Progenitor cell of endocrine pancreas (in vitro differentiated cells): ENCODE results near the gene CAPG. TPM values are rescaled to one million over a fixed set of nuclear protein-coding genes. Genes with fewer than 3 reads are reported as not detected.
A peak's percentile ranks its signal among the peaks of the same experiment; 100 is the strongest.
"Not testable (repeated sequence)": the region's sequence is repeated elsewhere in the genome, so short reads cannot be mapped to it uniquely, and the experiment has no call there.

Source experiments
- DNase-seq: peaks from one replicate; pipeline ENCODE4 v3.0.0; 2021; ENCODE audit warnings: low spot score; ENCODE audit not compliant: unreplicated experiment
- H3K27ac Mint-ChIP-seq: 2 replicates; pipeline ENCODE4 v1.8.0; 2021; ENCODE audit warnings: mild to moderate bottlenecking, moderate library complexity, mixed read lengths
- H3K27me3 Mint-ChIP-seq: 2 replicates; pipeline ENCODE4 v1.8.0; 2021; ENCODE audit warnings: mixed read lengths
- H3K36me3 Mint-ChIP-seq: 2 replicates; pipeline ENCODE4 v1.8.0; 2022; ENCODE audit warnings: mixed read lengths; ENCODE audit not compliant: insufficient read depth
- H3K4me1 Mint-ChIP-seq: 2 replicates; pipeline ENCODE4 v1.8.0; 2021; ENCODE audit warnings: low read depth, mixed read lengths
- H3K4me3 Mint-ChIP-seq: 2 replicates; pipeline ENCODE4 v1.8.0; 2021; ENCODE audit warnings: low read depth, mild to moderate bottlenecking, moderate library complexity, mixed read lengths
- H3K9me3 Mint-ChIP-seq: 2 replicates; pipeline ENCODE4 v1.8.0; 2021; ENCODE audit warnings: low read depth, mixed read lengths
- total RNA-seq: library from RNA; stranded (reverse); gene quantifications from 2 replicates; pipeline ENCODE4 v1.2.1, GENCODE V29; 2021
- TF ChIP-seq, protein P1 (sequence below): fragments of 200-600 bp; sonication (generic); IDR thresholded peaks from one replicate; pipeline ENCODE4 v1.5.0; 2021; ENCODE audit warnings: antibody characterized with exemption, mild to moderate bottlenecking; ENCODE audit not compliant: unreplicated experiment

Gene CAPG
- total RNA-seq, 1 donor from 2014 or later: 56.1 TPM

- H3K9me3 Mint-ChIP-seq: no peaks in the 10 kb centered on the region
- H3K4me1 Mint-ChIP-seq: peaks cover 35% of the 10 kb centered on the region
- TF ChIP-seq, protein P1, sequence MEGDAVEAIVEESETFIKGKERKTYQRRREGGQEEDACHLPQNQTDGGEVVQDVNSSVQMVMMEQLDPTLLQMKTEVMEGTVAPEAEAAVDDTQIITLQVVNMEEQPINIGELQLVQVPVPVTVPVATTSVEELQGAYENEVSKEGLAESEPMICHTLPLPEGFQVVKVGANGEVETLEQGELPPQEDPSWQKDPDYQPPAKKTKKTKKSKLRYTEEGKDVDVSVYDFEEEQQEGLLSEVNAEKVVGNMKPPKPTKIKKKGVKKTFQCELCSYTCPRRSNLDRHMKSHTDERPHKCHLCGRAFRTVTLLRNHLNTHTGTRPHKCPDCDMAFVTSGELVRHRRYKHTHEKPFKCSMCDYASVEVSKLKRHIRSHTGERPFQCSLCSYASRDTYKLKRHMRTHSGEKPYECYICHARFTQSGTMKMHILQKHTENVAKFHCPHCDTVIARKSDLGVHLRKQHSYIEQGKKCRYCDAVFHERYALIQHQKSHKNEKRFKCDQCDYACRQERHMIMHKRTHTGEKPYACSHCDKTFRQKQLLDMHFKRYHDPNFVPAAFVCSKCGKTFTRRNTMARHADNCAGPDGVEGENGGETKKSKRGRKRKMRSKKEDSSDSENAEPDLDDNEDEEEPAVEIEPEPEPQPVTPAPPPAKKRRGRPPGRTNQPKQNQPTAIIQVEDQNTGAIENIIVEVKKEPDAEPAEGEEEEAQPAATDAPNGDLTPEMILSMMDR: no peak
- H3K27me3 Mint-ChIP-seq: peaks cover 3% of the 10 kb centered on the region
- H3K4me3 Mint-ChIP-seq: peak within 1 kb of the TSS; percentile 91
- H3K27ac Mint-ChIP-seq: peak within 1 kb of the TSS; percentile 97
- H3K36me3 Mint-ChIP-seq: no peaks in the 10 kb centered on the region
- DNase-seq: peak; percentile 79
These were observed 8.2 kb upstream of the CAPG start, which contains the start of gene SH2D6 for GRCh38 chr2:85418132-85419008. SH2D6 (plus strand) TSS chr2:85418714; CDS start chr2:85429466, 10,752 bp downstream.

- no peak overlapping the region for H3K4me3 Mint-ChIP-seq
- no peaks in the 10 kb centered on the region for H3K9me3 Mint-ChIP-seq
- no peak for DNase-seq
- peaks cover 3% of the 10 kb centered on the region for H3K27me3 Mint-ChIP-seq
- H3K36me3 Mint-ChIP-seq: no peaks in the 10 kb centered on the region
- TF ChIP-seq, protein P1: no peak
- H3K27ac Mint-ChIP-seq: no peak overlapping the region
- peaks cover 21% of the 10 kb centered on the region for H3K4me1 Mint-ChIP-seq
These were observed 5.9 kb upstream of the CAPG start for GRCh38 chr2:85415980-85416650.

DNA sequence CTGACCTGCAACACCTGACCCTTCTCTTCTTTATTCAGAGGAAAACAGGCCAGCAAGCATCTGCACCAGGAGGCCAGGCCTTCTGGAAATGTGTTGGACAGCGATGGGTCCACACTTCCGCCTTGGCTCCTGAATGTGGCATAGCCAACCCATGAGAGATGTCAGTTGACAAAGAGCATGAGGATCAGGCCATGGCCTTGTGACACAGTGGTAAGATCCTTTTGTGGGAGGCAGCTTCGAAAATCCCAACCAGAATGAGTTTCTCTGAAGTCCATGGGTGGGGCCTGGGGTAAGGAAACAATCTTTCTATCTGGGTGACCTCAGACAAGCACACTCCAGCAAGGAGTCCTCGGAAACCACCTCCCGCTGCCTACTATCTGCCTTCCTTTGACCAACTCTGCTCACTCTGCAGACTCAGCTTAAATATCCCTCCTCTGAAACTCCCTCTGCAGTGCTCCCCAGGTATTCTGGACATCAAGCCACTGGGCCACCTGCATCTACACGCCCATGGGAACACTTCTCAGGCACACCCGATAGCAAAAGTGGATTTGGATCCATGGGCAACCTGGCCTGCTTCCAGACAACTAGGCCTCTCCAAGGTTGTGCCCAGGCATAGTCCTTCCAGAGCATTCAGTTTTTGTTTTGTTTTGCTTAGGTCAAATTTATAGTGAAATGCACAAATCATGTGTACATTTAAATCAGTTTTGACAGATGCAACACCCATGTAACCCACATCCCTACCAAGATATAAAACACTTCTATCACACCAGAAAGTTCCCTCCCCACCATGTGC, 4.8 kb upstream of the CAPG start:
- Mint-ChIP-seq H3K4me3 (peak overlapping the region; percentile 42), H3K27ac (no peak overlapping the region), H3K4me1 (peaks cover 14% of the 10 kb centered on the region), H3K36me3 (no peaks in the 10 kb centered on the region), H3K27me3 (peaks cover 3% of the 10 kb centered on the region), H3K9me3 (no peaks in the 10 kb centered on the region)
- DNase-seq: no peak
- TF ChIP-seq, protein P1: no peak

GRCh38 chr2:85414421-85414759, 4.2 kb upstream of the CAPG start:
- H3K27ac Mint-ChIP-seq, H3K4me1 Mint-ChIP-seq, DNase-seq, H3K27me3 Mint-ChIP-seq, H3K36me3 Mint-ChIP-seq, H3K9me3 Mint-ChIP-seq: not testable (repeated sequence)
- H3K4me3 Mint-ChIP-seq: peak overlapping the region; percentile 82

DNA sequence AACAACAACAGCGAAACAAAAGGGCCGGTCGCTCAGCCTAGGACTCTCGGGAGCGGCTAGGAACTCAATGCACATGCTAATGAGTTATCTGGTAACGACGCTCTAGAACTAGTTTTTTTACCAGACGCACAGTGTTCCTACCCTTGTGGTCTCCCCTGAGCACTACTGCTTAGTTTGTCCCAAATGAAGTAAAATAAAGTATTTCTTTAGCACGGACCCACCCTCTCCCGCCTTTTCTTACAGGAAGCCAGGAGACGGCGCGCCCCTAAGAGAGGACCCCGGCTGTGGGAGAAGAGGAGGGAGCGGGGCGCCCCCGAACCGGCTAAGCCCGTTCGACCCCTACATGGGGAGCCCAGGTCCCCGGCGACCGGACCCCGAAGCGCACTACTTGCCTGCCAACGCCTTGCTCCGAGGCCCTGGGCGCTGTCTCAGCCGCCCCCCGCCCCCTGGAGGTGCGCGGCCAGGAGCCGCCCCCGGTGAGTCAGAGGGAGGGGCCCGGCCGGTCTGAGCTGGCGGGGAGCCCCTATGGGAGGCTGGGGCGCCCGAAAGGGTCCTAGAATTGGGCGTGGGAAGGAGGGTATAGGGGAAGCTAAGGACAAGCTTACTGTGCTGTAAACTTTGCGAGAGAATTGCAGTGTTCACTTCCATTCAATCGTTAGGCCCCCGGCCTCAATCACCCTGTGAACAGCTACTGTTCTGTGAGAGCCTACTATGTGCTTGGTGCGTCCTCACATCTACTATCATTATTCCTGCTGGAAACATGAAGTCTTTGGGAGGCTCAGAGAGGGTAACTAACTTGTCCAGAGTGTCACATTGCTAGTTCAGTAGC, 3.6 kb upstream of the CAPG start:
- H3K27me3 Mint-ChIP-seq: peaks cover 3% of the 10 kb centered on the region
- TF ChIP-seq, protein P1: peak; percentile 20
- H3K4me1 Mint-ChIP-seq: peaks cover 3% of the 10 kb centered on the region
- H3K4me3 Mint-ChIP-seq: peak overlapping the region; percentile 82
- H3K9me3 Mint-ChIP-seq: no peaks in the 10 kb centered on the region
- H3K36me3 Mint-ChIP-seq: no peaks in the 10 kb centered on the region
- DNase-seq: no peak
- H3K27ac Mint-ChIP-seq: peak overlapping the region; percentile 88
